ENCODE data around the gene VPS13A.

VPS13A gene

DNA sequence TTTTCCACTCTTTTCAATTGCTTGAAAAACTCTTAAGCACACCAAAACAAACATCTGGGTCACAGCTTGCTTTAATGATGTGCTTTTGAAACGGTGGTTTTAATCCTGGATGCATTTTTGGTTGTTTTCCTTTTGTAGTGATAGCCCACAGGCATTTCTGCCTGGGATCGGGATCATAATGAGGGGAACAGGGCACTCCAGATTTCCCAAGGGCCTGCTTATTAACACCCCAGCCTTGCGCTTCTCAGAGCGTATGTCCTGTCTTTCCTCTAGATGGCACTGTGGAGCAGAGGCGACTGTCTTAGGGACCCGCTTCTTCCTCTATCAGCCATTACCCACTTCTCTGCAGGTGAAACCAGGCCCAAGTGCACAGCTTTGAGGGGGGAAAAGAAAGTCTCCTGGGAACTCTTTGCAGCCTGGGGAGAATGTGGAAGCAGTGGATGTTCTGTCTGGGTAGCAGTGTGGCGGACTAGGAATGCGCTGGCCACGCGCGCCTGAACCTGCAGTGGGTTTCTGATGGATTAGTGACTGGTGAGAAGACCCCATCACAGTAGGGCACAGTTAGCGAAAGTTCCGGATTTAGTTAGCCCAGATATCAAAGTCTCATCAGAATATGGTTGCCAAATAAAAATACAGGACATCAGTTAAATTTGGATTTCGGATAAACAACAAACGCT, 280.7 kb downstream of the VPS13A start:
- no peak overlapping the region for H3K27ac Mint-ChIP-seq
- peaks cover 14% of the 10 kb centered on the region for H3K4me1 Mint-ChIP-seq
- ATAC-seq = peak; percentile 83
- DNase-seq = peak; percentile 60
- no peaks in the 10 kb centered on the region for H3K36me3 Mint-ChIP-seq (ENCODE audit: low read depth)
- H3K4me3 Mint-ChIP-seq = no peak overlapping the region
- H3K27me3 Mint-ChIP-seq = peaks cover 7% of the 10 kb centered on the region
- no peaks in the 10 kb centered on the region for H3K9me3 Mint-ChIP-seq

DNA sequence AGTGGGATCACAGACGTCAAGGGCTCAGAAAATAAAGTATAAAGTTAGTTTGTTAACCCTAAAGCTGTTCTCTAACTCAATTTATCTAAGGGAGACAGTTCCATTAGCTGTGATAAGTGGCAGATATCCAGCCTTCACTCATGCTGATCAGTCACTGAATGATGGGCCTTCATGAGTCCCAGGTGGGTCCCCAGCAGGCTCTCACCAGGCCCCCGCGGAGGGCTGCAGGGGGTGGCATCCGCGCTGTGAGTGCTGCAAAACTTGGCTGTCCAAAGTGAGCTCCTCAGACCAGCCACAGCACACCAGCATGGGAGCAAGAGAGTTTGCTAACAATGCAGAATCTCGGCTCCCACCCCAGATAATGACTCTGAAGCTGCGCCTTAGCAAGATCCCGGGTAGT, 283.6 kb downstream of the VPS13A start:
- Mint-ChIP-seq H3K4me1 (peaks cover 6% of the 10 kb centered on the region), H3K36me3 (ENCODE audit: low read depth) (no peaks in the 10 kb centered on the region), H3K27ac (no peak overlapping the region), H3K27me3 (peaks cover 2% of the 10 kb centered on the region), H3K9me3 (no peaks in the 10 kb centered on the region), H3K4me3 (no peak overlapping the region)
- DNase-seq = no peak
- ATAC-seq = no peak

DNA sequence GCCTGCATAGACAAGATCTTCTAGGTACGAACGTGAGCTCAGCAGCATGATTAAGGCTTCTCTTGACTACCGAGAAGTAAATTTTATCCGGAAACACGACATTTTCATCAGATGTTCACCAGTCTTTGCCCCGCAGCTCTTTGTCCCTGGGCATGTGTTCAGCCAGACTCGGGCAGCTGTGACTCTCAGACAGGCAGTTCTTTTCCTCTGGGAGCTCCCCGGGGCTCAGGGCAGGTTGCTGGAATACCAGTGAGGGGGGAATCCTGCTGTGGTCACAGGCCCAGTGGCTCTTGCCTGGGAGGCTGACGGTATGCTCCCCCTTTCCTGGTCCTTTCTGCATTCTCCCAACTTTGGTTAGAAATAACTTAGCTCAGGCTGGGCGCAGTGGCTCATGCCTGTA, 284.7 kb downstream of the VPS13A start:
- H3K4me1 Mint-ChIP-seq = peaks cover 4% of the 10 kb centered on the region
- ATAC-seq (no peak), DNase-seq (no peak)
- H3K27me3 Mint-ChIP-seq = peaks cover 2% of the 10 kb centered on the region
- no peaks in the 10 kb centered on the region for H3K9me3 Mint-ChIP-seq
- no peaks in the 10 kb centered on the region for H3K36me3 Mint-ChIP-seq (ENCODE audit: low read depth)
- no peak overlapping the region for H3K27ac Mint-ChIP-seq
- H3K4me3 Mint-ChIP-seq = no peak overlapping the region

DNA sequence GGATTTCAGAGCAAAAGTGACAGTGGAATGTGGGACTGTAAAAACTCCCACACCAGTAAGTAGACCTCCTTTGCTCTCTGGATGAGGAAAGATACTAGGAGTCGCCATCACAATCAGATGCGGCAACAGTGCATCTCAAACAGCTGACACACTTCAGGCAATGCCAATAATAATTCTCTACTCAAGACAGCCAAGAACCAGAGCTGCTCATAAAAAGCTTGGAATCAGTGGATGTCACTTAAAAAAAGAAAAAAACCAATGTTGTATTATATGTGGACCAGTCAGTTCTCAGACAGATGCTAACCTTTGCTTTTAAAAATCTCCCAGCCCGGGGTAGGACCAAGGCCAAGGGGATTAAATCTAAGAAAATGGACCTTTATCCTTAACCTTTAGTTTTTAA, 285.8 kb downstream of the VPS13A start:
- Mint-ChIP-seq H3K27ac (no peak overlapping the region), H3K27me3 (peaks cover 2% of the 10 kb centered on the region), H3K36me3 (ENCODE audit: low read depth) (no peaks in the 10 kb centered on the region), H3K4me3 (no peak overlapping the region), H3K9me3 (no peaks in the 10 kb centered on the region), H3K4me1 (no peaks in the 10 kb centered on the region)
- DNase-seq (no peak), ATAC-seq (no peak)

DNA sequence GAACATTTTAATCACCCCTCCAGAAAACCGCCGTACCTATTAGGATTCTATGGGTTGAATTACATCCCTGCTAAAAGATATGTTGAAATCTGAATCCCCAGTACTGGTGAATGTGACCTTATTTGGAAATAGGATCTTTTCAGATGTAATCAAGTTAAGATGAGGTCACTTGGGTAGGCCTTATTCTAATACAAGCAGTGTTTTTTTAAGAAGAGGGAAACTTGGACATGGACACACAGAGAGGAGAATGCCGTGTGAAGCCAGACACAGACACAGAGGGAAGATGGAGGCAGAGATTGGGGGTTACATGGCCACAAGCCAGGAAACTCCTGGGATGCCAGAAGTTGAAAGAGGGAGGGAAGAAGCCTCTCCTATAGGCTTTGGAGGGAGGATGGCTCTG, 287.3 kb downstream of the VPS13A start:
- no peak for ATAC-seq

DNA sequence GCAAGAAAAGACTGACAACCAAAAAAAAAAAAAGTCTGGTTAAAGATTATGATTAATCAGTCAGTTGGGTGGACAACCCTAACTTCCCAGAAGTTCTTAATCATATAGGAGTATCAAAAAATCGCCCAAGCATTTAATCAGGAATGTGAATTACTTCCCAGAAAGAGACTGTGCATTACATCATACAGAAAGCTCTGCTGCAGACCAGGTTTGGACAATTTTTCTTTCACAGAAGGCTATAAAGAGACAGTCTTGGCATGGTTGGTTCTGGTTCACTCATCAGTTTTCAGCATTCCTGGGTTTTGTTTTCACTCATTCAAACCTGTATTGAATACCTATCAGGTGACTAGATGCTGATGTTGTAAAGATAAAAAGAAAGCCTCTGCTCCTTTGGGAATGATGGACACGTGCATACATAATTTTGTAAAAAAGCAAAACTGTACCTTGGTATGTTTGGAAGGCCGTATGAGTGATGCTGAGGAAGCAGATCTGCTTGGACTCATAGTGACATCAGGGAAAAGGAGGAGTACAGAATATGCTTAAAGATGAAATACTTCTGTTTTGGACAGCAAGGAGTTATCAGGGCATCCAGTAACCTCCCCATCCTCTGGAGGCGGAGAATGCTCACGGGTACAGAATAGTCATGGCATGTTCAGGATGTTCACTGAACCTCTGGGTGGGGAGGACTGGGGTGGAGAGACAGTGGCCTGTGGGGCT, 292.3 kb downstream of the VPS13A start:
- H3K27me3 Mint-ChIP-seq = peaks cover 2% of the 10 kb centered on the region
- no peak overlapping the region for H3K4me3 Mint-ChIP-seq
- no peaks in the 10 kb centered on the region for H3K4me1 Mint-ChIP-seq
- H3K27ac Mint-ChIP-seq = no peak overlapping the region
- no peak for DNase-seq
- no peaks in the 10 kb centered on the region for H3K9me3 Mint-ChIP-seq
- ATAC-seq = no peak
- H3K36me3 Mint-ChIP-seq (ENCODE audit: low read depth) = no peaks in the 10 kb centered on the region

More for the DNA sequence above, 287.3 kb downstream of the VPS13A start:
- Mint-ChIP-seq H3K9me3 (no peaks in the 10 kb centered on the region), H3K27me3 (peaks cover 2% of the 10 kb centered on the region), H3K27ac (no peak overlapping the region), H3K36me3 (ENCODE audit: low read depth) (no peaks in the 10 kb centered on the region), H3K4me1 (no peaks in the 10 kb centered on the region), H3K4me3 (no peak overlapping the region)
- no peak for DNase-seq
